ENCODE data around the gene PCSK4. TPM values are rescaled to one million over a fixed set of nuclear protein-coding genes. Genes with fewer than 3 reads are reported as not detected.

Gene PCSK4
- total RNA-seq, 1 donor from 2014 or later, result 2.1 TPM

DNA sequence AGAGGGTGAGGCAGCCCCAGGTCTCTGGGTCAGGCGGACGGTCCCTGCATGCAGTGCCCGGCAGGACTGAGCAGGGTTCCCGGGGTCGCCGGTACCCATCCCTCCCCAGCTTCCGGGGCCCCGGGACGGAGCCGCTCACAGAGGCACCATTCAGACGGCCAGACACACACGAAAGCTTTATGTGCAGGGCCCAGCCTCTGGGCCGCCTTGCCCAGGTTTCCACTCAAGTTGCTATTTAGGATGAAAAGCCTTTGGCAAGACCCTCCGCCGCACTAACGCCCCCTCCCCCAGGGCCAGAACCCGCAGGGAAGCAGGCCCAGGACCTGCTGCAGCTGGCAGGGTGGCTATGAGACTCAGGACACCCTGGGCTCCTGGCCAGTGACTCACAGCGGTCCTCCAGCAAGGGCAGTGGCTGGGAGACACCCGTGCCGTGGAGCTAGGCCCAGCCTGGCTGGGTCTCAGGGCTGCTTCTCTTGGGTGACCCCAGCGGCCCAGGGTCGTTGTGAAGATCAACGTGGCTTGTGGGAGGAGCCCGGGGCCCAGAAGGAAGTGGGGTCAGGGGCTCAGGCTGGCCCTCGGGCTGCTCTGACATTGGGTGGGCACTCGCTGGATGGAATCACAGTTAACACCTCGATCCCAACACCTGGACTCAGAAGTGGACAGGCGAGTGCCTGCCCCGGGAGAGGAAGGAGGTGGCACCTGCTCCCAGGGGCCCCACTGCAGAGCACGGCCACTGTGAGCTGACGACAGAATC, 16.0 kb downstream of the PCSK4 start:
- no peak for DNase-seq (ENCODE audit: low spot score)
- Mint-ChIP-seq H3K4me3 (ENCODE audit: low read depth) (no peak overlapping the region), H3K27me3 (ENCODE audit: low read depth) (peaks cover 12% of the 10 kb centered on the region), H3K27ac (no peak overlapping the region), H3K4me1 (ENCODE audit: low read depth) (peaks cover 7% of the 10 kb centered on the region), H3K9me3 (no peaks in the 10 kb centered on the region), H3K36me3 (ENCODE audit: low read depth) (peaks cover 12% of the 10 kb centered on the region)
- intact Hi-C loops (cut with micrococcal nuclease), result loop anchor here (5.0 kb wide), 1 partner anchor 38 kb away; the partner anchor contains the start of gene ADAMTSL5

DNA sequence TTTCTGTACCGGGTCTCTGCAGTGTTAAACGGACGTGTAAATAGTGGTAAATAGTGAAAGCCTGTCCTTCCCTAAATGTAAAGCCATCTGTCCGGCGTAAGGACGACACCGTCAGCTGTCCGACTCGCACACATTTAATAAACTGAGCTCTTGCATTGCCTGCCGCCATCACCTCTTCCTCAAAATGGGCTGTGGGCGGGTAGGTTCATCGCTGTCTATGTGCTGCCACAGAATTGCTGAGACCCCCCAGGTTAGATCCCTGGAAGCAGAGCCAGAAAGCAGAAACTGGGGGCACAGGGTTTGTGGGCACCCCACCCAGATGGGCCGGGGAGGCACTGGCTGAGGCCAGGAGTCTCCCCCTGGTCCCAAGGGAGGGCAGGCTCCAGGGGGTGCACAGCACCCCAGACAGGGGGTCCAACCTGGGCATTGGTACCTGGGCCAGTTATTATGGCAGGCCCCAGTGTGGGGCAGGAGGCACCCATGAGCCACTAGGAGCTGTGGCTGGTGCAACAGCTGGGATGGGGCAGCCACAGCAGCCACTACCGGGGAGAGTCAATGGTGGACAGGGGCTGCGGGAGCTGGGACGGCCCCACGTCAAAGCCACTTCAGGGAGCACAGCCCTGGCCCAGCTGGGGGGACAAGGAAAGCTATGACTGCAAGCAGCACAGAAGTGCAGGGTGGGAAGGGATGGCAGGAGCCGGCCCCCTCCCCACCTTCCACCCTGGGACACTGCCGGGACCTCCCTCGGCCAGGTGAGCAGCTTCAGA, 16.9 kb downstream of the PCSK4 start:
- intact Hi-C loops (cut with micrococcal nuclease), result loop anchor here (5.0 kb wide), 1 partner anchor 39 kb away; the partner anchor contains the start of gene ADAMTSL5
- H3K27ac Mint-ChIP-seq, result no peak overlapping the region
- H3K9me3 Mint-ChIP-seq, result no peaks in the 10 kb centered on the region
- H3K27me3 Mint-ChIP-seq (ENCODE audit: low read depth), result peaks cover 12% of the 10 kb centered on the region
- peak overlapping the region; percentile 5 for H3K4me3 Mint-ChIP-seq (ENCODE audit: low read depth)
- peaks cover 9% of the 10 kb centered on the region for H3K36me3 Mint-ChIP-seq (ENCODE audit: low read depth)
- DNase-seq (ENCODE audit: low spot score), result no peak
- H3K4me1 Mint-ChIP-seq (ENCODE audit: low read depth), result peaks cover 5% of the 10 kb centered on the region

DNA sequence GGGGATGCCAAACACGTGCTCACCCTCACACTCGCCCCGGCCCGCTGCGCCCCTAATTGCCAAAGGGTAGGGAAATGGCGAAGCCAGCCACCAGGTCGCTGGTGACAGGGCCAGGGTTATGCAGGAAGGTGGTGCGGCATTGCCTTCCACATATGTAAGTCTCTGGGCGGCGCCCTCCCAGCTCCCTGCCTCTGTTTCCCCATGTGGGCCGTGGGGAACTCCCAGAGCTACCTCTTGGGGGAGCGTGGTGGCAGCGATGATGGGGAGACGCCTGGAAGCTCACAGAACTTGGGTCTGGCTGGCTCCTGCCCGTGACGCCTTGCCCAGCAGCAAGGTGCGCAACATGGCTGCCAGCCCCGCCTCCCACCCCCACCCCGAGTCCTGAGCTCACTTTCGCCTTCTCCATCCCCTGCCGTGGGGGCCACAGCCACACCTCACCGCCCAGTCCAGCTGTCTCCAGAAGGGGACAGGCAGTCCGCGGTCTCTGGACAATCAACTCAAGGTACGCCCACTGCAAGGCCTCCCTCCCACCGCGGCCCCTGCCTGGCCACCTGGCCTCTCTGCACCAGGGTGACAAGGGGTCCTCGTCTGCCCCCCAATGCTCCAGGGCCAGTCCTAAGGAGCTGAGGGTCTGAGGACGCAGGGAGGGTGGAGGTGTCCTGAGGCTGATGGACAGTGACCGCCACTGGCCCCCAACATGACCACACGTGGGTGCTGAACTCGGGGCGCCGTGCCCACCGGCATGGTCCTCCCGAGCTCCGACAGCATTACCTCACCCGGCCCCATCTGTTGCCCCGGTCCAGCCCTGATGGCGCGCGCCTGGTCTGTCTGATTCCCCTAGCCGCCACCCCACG, 17.7 kb downstream of the PCSK4 start:
- Mint-ChIP-seq H3K4me1 (ENCODE audit: low read depth) (peaks cover 4% of the 10 kb centered on the region), H3K36me3 (ENCODE audit: low read depth) (peaks cover 7% of the 10 kb centered on the region), H3K9me3 (no peaks in the 10 kb centered on the region), H3K4me3 (ENCODE audit: low read depth) (no peak overlapping the region), H3K27me3 (ENCODE audit: low read depth) (peaks cover 12% of the 10 kb centered on the region), H3K27ac (no peak overlapping the region)
- intact Hi-C loops (cut with micrococcal nuclease), result loop anchor here (5.0 kb wide), 1 partner anchor 40 kb away; the partner anchor contains the start of gene ADAMTSL5
- DNase-seq (ENCODE audit: low spot score), result no peak

DNA sequence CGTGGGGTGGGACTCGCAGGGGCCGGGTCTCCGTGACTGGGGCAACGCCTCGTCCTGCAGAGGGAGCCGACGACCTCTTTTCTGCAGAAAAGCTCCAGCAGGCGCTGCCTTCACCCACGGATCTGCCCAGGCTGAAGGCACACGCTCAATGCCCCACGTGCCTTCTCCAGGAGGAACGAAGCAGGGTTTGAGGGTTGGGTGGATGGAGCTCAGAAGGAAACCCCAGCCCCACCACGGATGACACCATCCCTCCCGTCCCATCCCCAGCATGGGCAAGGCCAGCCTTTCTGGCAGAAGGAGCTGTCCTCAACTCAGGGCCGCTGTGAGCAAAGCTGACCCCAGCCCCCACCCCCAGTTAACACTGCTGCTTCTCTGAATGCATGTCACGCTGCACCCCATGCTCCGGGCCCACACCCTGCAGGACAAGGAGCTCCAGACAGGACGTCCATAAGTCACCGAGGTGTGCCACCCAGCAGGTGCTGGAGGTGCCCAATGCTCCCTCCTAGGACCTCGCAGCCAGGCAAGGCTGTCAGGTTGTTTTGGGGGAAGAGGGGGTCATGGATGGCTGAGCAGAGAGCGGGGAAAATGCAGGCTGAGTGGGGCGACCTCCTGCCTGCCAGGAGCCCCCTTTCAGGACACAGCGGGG, 18.5 kb downstream of the PCSK4 start:
- intact Hi-C loops (cut with micrococcal nuclease), result loop anchor here (5.0 kb wide), 1 partner anchor 41 kb away; the partner anchor contains the start of gene ADAMTSL5
- no peak for DNase-seq (ENCODE audit: low spot score)
- Mint-ChIP-seq H3K36me3 (ENCODE audit: low read depth) (peaks cover 3% of the 10 kb centered on the region), H3K27ac (no peak overlapping the region), H3K27me3 (ENCODE audit: low read depth) (peaks cover 12% of the 10 kb centered on the region), H3K9me3 (no peaks in the 10 kb centered on the region), H3K4me1 (ENCODE audit: low read depth) (peaks cover 3% of the 10 kb centered on the region), H3K4me3 (ENCODE audit: low read depth) (no peak overlapping the region)

DNA sequence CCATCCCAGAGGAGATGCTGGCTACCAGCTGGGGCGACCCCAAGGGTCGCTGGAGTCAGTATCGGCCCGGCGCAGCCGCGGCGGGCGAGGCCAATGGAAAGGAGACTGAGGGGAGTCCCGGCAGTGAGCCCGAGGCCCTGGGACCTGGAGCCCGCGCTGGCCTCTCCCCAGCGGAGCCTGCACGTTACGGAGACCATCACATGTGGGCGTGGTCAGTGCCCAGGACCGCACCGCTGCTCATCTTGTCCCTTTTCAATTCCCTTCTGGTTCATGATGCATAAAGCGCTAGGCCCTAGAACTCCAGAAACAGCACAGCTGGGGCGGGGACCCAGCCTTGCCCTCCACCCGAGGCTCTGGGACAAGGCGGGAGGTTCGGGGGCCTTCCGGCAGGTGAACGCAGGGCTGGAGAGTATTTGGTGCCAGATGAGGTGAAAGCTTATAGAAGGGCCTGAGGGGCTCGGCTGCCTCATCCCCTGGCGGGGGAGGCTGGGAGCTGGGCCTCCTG, 19.1 kb downstream of the PCSK4 start:
- Mint-ChIP-seq H3K4me3 (ENCODE audit: low read depth) (peak overlapping the region; percentile 8), H3K27me3 (ENCODE audit: low read depth) (peaks cover 12% of the 10 kb centered on the region), H3K27ac (no peak overlapping the region), H3K9me3 (no peaks in the 10 kb centered on the region), H3K4me1 (ENCODE audit: low read depth) (peaks cover 3% of the 10 kb centered on the region), H3K36me3 (ENCODE audit: low read depth) (peaks cover 3% of the 10 kb centered on the region)
- intact Hi-C loops (cut with micrococcal nuclease), result loop anchor here (5.0 kb wide), 1 partner anchor 41 kb away; the partner anchor contains the start of gene ADAMTSL5
- DNase-seq (ENCODE audit: low spot score), result no peak

DNA sequence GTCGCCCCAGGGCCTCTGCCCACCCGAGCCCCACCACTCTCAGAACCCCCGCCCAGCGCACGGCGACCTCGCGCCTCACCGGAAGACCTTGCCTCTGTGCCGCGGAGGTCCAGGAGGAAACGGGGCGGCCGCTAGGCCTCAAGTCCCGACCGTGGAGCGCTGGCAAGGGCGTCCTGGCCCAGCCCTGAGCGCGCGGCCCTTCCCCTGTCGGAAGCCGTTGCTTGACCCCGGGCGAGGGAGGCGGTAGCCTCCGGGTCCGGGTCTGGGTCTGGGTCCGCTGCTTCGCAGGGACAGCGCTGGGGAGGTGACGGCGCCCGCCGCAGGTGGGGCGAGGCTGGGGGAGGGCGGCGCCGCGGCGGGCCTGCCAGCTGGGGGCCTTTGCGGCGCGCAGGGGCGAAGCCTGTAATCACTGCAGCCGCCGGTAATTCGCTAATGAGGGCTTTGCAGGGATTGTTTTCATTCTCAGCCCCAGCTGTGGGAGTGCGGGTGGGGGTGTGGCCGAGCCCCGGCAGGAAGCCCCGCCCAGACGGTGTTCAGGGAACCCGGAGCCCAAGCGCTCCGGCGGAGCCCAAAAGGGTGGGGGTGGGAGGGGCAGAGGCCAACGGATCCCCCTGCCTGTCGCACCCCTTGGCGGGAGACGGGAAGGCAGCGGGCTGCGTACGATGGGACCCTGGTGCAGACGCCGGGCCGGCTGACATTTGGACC, 19.7 kb downstream of the PCSK4 start:
- Mint-ChIP-seq H3K9me3 (no peaks in the 10 kb centered on the region), H3K36me3 (ENCODE audit: low read depth) (peaks cover 3% of the 10 kb centered on the region), H3K4me1 (ENCODE audit: low read depth) (peaks cover 3% of the 10 kb centered on the region), H3K4me3 (ENCODE audit: low read depth) (peak overlapping the region; percentile 67), H3K27me3 (ENCODE audit: low read depth) (peaks cover 12% of the 10 kb centered on the region), H3K27ac (no peak overlapping the region)
- intact Hi-C loops (cut with micrococcal nuclease), result loop anchor here (5.0 kb wide), 1 partner anchor 42 kb away; the partner anchor contains the start of gene ADAMTSL5
- DNase-seq (ENCODE audit: low spot score), result peak; percentile 71

DNA sequence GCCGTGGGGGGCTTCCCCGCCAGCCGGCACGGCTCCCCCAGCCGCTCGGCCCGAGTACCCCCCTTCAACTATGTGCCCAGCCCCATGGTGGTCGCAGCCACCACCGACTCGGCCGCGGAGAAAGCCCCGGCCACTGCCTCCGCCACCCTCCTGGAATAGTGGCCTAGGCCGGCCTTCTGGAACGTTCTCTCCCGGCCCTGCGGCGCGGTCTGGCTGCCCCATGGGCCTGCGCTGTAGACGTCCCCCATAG, 20.2 kb downstream of the PCSK4 start:
- Mint-ChIP-seq H3K36me3 (ENCODE audit: low read depth) (peaks cover 3% of the 10 kb centered on the region), H3K4me3 (ENCODE audit: low read depth) (peak overlapping the region; percentile 67), H3K27ac (peak overlapping the region; percentile 33), H3K27me3 (ENCODE audit: low read depth) (peaks cover 12% of the 10 kb centered on the region), H3K4me1 (ENCODE audit: low read depth) (peaks cover 3% of the 10 kb centered on the region), H3K9me3 (no peaks in the 10 kb centered on the region)
- DNase-seq (ENCODE audit: low spot score), result no peak
- intact Hi-C loops (cut with micrococcal nuclease), result loop anchor here (5.0 kb wide), 1 partner anchor 42 kb away; the partner anchor contains the start of gene ADAMTSL5

DNA sequence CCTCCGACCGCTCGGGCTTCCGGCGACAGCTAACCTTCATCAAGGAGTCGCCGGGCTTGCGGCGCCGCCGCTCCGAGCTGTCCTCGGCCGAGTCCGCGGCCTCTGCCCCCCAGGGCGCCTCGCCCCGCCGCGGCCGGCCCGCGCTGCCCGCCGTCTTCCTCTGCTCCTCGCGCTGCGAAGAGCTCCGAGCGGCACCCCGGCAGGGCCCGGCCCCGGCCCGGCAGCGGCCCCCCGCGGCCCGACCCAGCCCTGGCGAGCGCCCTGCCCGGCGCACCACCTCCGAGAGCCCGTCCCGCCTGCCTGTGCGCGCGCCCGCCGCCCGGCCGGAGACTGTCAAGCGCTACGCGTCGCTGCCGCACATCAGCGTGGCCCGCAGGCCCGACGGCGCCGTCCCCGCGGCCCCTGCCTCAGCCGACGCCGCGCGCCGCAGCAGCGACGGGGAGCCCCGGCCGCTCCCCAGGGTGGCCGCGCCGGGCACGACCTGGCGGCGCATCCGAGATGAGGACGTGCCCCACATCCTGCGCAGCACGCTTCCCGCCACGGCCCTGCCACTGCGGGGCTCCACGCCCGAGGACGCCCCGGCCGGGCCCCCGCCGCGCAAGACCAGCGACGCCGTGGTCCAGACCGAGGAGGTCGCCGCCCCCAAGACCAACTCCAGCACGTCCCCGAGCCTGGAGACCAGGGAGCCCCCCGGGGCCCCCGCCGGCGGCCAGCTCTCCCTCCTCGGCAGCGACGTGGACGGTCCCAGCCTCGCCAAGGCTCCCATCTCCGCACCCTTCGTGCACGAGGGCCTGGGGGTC, 20.7 kb downstream of the PCSK4 start:
- peaks cover 12% of the 10 kb centered on the region for H3K27me3 Mint-ChIP-seq (ENCODE audit: low read depth)
- no peak overlapping the region for H3K27ac Mint-ChIP-seq
- peaks cover under 1% of the 10 kb centered on the region for H3K36me3 Mint-ChIP-seq (ENCODE audit: low read depth)
- peaks cover 3% of the 10 kb centered on the region for H3K4me1 Mint-ChIP-seq (ENCODE audit: low read depth)
- no peak for DNase-seq (ENCODE audit: low spot score)
- intact Hi-C loops (cut with micrococcal nuclease), result loop anchor here (5.0 kb wide), 2 partner anchors 43 to 293 kb away; partner anchors contain the start of gene ADAMTSL5
- H3K9me3 Mint-ChIP-seq, result no peaks in the 10 kb centered on the region
- H3K4me3 Mint-ChIP-seq (ENCODE audit: low read depth), result no peak overlapping the region

DNA sequence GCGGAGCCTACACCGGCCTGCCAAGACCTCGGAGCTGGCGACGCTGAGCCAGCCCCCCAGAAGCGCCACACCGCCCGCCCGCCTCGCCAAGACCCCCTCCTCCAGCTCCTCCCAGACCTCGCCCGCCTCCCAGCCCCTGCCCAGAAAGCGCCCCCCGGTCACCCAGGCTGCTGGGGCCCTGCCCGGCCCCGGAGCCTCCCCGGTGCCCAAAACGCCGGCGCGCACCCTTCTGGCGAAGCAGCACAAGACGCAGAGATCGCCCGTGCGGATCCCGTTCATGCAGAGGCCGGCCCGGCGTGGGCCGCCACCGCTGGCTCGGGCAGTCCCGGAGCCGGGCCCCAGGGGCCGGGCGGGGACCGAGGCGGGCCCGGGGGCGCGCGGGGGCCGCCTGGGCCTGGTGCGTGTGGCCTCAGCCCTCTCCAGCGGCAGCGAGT, 21.3 kb downstream of the PCSK4 start:
- intact Hi-C loops (cut with micrococcal nuclease), result loop anchor here (5.0 kb wide), 1 partner anchor 293 kb away; no protein-coding TSS in a partner anchor
- Mint-ChIP-seq H3K36me3 (ENCODE audit: low read depth) (no peaks in the 10 kb centered on the region), H3K4me1 (ENCODE audit: low read depth) (peaks cover 3% of the 10 kb centered on the region), H3K27ac (no peak overlapping the region), H3K9me3 (no peaks in the 10 kb centered on the region), H3K4me3 (ENCODE audit: low read depth) (peak overlapping the region; percentile 5), H3K27me3 (ENCODE audit: low read depth) (peaks cover 12% of the 10 kb centered on the region)
- no peak for DNase-seq (ENCODE audit: low spot score)

DNA sequence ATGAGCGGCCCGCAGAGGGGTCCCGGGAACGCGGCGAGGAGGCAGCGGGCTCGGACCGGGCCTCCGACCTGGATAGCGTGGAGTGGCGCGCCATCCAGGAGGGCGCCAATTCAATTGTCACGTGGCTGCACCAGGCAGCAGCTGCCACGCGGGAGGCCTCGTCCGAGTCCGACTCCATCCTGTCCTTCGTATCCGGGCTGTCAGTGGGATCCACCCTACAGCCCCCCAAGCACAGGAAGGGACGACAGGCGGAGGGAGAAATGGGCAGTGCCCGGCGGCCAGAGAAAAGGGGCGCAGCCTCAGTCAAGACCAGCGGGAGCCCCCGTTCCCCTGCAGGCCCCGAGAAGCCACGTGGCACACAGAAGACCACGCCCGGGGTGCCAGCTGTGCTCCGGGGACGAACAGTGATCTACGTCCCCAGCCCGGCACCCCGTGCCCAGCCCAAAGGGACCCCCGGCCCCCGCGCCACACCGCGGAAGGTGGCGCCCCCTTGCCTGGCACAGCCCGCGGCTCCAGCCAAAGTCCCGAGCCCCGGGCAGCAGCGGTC, 21.8 kb downstream of the PCSK4 start:
- no peak for DNase-seq (ENCODE audit: low spot score)
- peak overlapping the region; percentile 13 for H3K4me3 Mint-ChIP-seq (ENCODE audit: low read depth)
- H3K36me3 Mint-ChIP-seq (ENCODE audit: low read depth), result no peaks in the 10 kb centered on the region
- peaks cover 3% of the 10 kb centered on the region for H3K4me1 Mint-ChIP-seq (ENCODE audit: low read depth)
- no peaks in the 10 kb centered on the region for H3K9me3 Mint-ChIP-seq
- intact Hi-C loops (cut with micrococcal nuclease), result loop anchor here (5.0 kb wide), 1 partner anchor 294 kb away; no protein-coding TSS in a partner anchor
- no peak overlapping the region for H3K27ac Mint-ChIP-seq
- H3K27me3 Mint-ChIP-seq (ENCODE audit: low read depth), result peaks cover 12% of the 10 kb centered on the region
